Hepatocyte (in vitro differentiated cells): Measurements from ENCODE around the gene C6orf136. TPM values are rescaled to one million over a fixed set of nuclear protein-coding genes. Genes with fewer than 3 reads are reported as not detected.

ENCODE experiments used
- DNase-seq: peaks from one replicate; pipeline ENCODE4 v3.0.0-alpha.2; 2016; ENCODE audit warnings: low spot score
- H2AFZ ChIP-seq: fragments of 200-600 bp; sonication (generic); 2 replicates; pipeline ENCODE4 v1.6.0; 2016; ENCODE audit warnings: antibody characterized with exemption, mild to moderate bottlenecking
- H3K27ac ChIP-seq: fragments of 200-600 bp; sonication (generic); 2 replicates; pipeline ENCODE4 v1.5.1; 2016; ENCODE audit warnings: mild to moderate bottlenecking
- H3K27me3 ChIP-seq: fragments of 200-600 bp; sonication (generic); 2 replicates; pipeline ENCODE4 v1.6.1; 2016
- H3K36me3 ChIP-seq: fragments of 200-600 bp; sonication (generic); replicated peaks from 2 replicates; pipeline ENCODE4 v1.5.1; 2016; ENCODE audit warnings: low read depth; ENCODE audit not compliant: insufficient read depth
- H3K4me1 ChIP-seq: fragments of 200-600 bp; sonication (generic); 2 replicates; pipeline ENCODE4 v1.5.1; 2016; ENCODE audit warnings: mild to moderate bottlenecking, moderate library complexity; ENCODE audit not compliant: insufficient read depth
- H3K4me2 ChIP-seq: fragments of 200-600 bp; sonication (generic); 2 replicates; pipeline ENCODE4 v1.6.0; 2016
- H3K4me3 ChIP-seq: fragments of 200-600 bp; sonication (generic); 2 replicates; pipeline ENCODE4 v1.5.1; 2016; ENCODE audit warnings: mild to moderate bottlenecking
- H3K79me2 ChIP-seq: fragments of 200-600 bp; sonication (generic); 2 replicates; pipeline ENCODE4 v1.6.0; 2017; ENCODE audit warnings: mild to moderate bottlenecking
- H3K9me2 ChIP-seq: fragments of 200-600 bp; sonication (generic); replicated peaks from 2 replicates; pipeline ENCODE4 v1.6.0; 2017; ENCODE audit warnings: mild to moderate bottlenecking; ENCODE audit not compliant: insufficient read depth
- H3K9me3 ChIP-seq: fragments of 200-600 bp; sonication (generic); 2 replicates; pipeline ENCODE4 v1.5.1; 2016; ENCODE audit warnings: low read depth, mild to moderate bottlenecking
- H4K20me1 ChIP-seq: fragments of 200-600 bp; sonication (generic); 2 replicates; pipeline ENCODE4 v1.6.0; 2016; ENCODE audit warnings: mild to moderate bottlenecking; ENCODE audit not compliant: insufficient read depth, poor library complexity, severe bottlenecking
- EZH2 ChIP-seq: fragments of 200-600 bp; sonication (generic); IDR thresholded peaks from 2 replicates; pipeline ENCODE4 v1.6.1; 2016; ENCODE audit warnings: antibody characterized with exemption, mild to moderate bottlenecking, borderline replicate concordance
- EZH2phosphoT487 ChIP-seq: fragments of 200-600 bp; sonication (generic); IDR thresholded peaks from one replicate; pipeline ENCODE4 v1.6.1; 2018; ENCODE audit warnings: antibody characterized with exemption, mild to moderate bottlenecking, low read depth, moderate library complexity; ENCODE audit not compliant: unreplicated experiment, severe bottlenecking
- WGBS: methylation state at CpG from one replicate; pipeline ENCODE4 v1.1.6; 2016; ENCODE audit warnings: low lambda C conversion rate; ENCODE audit errors: missing lambda C conversion rate; 5-methylcytosine and 5-hydroxymethylcytosine counted together
- polyA plus RNA-seq: library from polyadenylated mRNA; unstranded; fragments of >200 nt; fragmentation: Nextera tagmentation; extraction: Ambion mirVana; gene quantifications from 2 replicates; pipeline ENCODE4 v1.2.1, GENCODE V29; 2016
- total RNA-seq: library from RNA; depleted of rRNA; stranded (reverse); fragments of >200 nt; gene quantifications from 2 replicates; pipeline ENCODE4 v1.2.3, GENCODE V29; 2014
- TF ChIP-seq, protein P1 (sequence below): fragments of 200-600 bp; sonication (generic); IDR thresholded peaks from 2 replicates; pipeline ENCODE4 v1.5.1; 2016; ENCODE audit warnings: antibody characterized with exemption, mild to moderate bottlenecking; ENCODE audit not compliant: poor library complexity

Gene C6orf136
- total and polyA plus RNA-seq, 2 experiments from 2014 or later = 8.7 to 16.9 TPM

- no peaks in the 10 kb centered on the region for H3K9me2 ChIP-seq
- no peaks in the 10 kb centered on the region for H3K27me3 ChIP-seq
- H3K27ac ChIP-seq = no peak overlapping the region
- H3K4me3 ChIP-seq = no peak overlapping the region
- no peaks in the 10 kb centered on the region for H3K36me3 ChIP-seq
- H3K4me1 ChIP-seq = peaks cover 22% of the 10 kb centered on the region
- no peaks in the 10 kb centered on the region for H4K20me1 ChIP-seq
- H3K79me2 ChIP-seq = peaks cover 35% of the 10 kb centered on the region
- no peaks in the 10 kb centered on the region for H3K9me3 ChIP-seq
- TF ChIP-seq, protein P1, sequence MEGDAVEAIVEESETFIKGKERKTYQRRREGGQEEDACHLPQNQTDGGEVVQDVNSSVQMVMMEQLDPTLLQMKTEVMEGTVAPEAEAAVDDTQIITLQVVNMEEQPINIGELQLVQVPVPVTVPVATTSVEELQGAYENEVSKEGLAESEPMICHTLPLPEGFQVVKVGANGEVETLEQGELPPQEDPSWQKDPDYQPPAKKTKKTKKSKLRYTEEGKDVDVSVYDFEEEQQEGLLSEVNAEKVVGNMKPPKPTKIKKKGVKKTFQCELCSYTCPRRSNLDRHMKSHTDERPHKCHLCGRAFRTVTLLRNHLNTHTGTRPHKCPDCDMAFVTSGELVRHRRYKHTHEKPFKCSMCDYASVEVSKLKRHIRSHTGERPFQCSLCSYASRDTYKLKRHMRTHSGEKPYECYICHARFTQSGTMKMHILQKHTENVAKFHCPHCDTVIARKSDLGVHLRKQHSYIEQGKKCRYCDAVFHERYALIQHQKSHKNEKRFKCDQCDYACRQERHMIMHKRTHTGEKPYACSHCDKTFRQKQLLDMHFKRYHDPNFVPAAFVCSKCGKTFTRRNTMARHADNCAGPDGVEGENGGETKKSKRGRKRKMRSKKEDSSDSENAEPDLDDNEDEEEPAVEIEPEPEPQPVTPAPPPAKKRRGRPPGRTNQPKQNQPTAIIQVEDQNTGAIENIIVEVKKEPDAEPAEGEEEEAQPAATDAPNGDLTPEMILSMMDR = peak; percentile 95
- no peak for TF ChIP-seq EZH2
- TF ChIP-seq EZH2phosphoT487 = no peak
- H3K4me2 ChIP-seq = peak overlapping the region; percentile 64
- H2AFZ ChIP-seq = no peak overlapping the region
- peak; percentile 90 for DNase-seq
- WGBS = 23% methylated on average over 26 of the region's 31 CpGs
Observed at GRCh38 chr6:30678964-30679726, 32.2 kb downstream of the C6orf136 start.

- H3K4me2 ChIP-seq = no peak overlapping the region
- H3K27ac ChIP-seq = no peak overlapping the region
- H4K20me1 ChIP-seq = no peaks in the 10 kb centered on the region
- peaks cover 25% of the 10 kb centered on the region for H3K4me1 ChIP-seq
- WGBS = 77% methylated on average over 7 of the region's 7 CpGs
- TF ChIP-seq, protein P1 = no peak
- TF ChIP-seq EZH2phosphoT487 (no peak), EZH2 (no peak)
- peaks cover 43% of the 10 kb centered on the region for H3K79me2 ChIP-seq
- no peaks in the 10 kb centered on the region for H3K9me3 ChIP-seq
- no peaks in the 10 kb centered on the region for H3K9me2 ChIP-seq
- H3K27me3 ChIP-seq = no peaks in the 10 kb centered on the region
- no peak for DNase-seq
- H2AFZ ChIP-seq = no peak overlapping the region
- no peaks in the 10 kb centered on the region for H3K36me3 ChIP-seq
- no peak overlapping the region for H3K4me3 ChIP-seq
Observed at GRCh38 chr6:30679765-30680535, 33.0 kb downstream of the C6orf136 start.

DNA sequence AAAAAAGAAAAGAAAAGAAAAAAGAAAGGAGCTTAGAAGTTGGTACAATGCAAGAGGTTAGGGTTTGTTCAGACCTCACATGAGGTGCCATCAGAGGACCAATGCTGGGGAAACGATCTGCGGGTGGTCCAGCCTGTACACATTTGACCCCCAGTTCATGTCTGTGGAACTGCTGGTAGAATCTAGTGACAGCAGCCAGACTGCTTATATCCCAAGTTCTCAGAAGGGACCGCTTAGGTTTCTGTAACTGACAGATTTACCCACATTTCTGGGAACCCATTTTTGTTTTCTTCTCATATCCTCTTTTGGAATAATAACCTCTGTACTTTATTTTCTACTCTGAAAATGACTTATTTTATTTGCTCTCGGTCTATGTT lies 34.8 kb downstream of the C6orf136 start:
- peaks cover 4% of the 10 kb centered on the region for H4K20me1 ChIP-seq
- H3K4me3 ChIP-seq = no peak overlapping the region
- TF ChIP-seq EZH2 (no peak), EZH2phosphoT487 (no peak)
- TF ChIP-seq, protein P1 = no peak
- H3K27ac ChIP-seq = peak overlapping the region; percentile 89
- peaks cover 58% of the 10 kb centered on the region for H3K79me2 ChIP-seq
- peak overlapping the region; percentile 93 for H3K4me2 ChIP-seq
- no peak overlapping the region for H2AFZ ChIP-seq
- H3K9me3 ChIP-seq = no peaks in the 10 kb centered on the region
- no peaks in the 10 kb centered on the region for H3K27me3 ChIP-seq
- WGBS = 83% methylated on average over 4 of the region's 4 CpGs
- H3K36me3 ChIP-seq = no peaks in the 10 kb centered on the region
- no peak for DNase-seq
- no peaks in the 10 kb centered on the region for H3K9me2 ChIP-seq
- peaks cover 37% of the 10 kb centered on the region for H3K4me1 ChIP-seq
